K562 (cell line): ENCODE data around the gene TMEM132D. TPM values are rescaled to one million over a fixed set of nuclear protein-coding genes. Genes with fewer than 3 reads are reported as not detected.

Experiments used
- ATAC-seq: fragments of 200-7000 bp; cut with Tn5 transposase; 3 replicates; pipeline ENCODE4 v1.9.1; 2020; ENCODE audit warnings: moderate library complexity
- BruUV-seq: library from RNA; stranded (reverse); fragments of 400-500 nt; replicated peaks from 2 replicates; lab custom pipeline; 2021; lab: Mats Ljungman, UMichigan
- CTCF ChIA-PET: fragments of 300-600 bp; formaldehyde crosslinking; extraction: SDS; loops from one replicate; lab custom pipeline; 2021; ENCODE audit warnings: low intra/inter-chr PET ratio; lab: Yijun Ruan, JAX
- POLR2A ChIA-PET: fragments of 300-600, 350-650 bp; sonication (Branson Sonifier 250); formaldehyde crosslinking; extraction: SDS; loops from one replicate; lab custom pipeline; 2021; ENCODE audit warnings: antibody characterized with exemption, inconsistent platforms; lab: Yijun Ruan, JAX
- DNase-seq, 4 experiments: peaks; one replicate each; pipeline versions ENCODE4 v3.0.0 to v3.0.0-alpha.2; 2011 to 2018; ENCODE audit warnings: low spot score in 3 of 4, mixed read lengths in 3 of 4; ENCODE audit errors: extremely low read depth in 1 of 4
- FAIRE-seq: peaks from 2 replicates; lab custom pipeline; 2011; peaks lifted over from hg19 to GRCh38; lab: Jason Lieb, UNC
- H2AFZ ChIP-seq: 2 replicates; pipeline ENCODE4 v1.6.0; 2011; ENCODE audit warnings: low read depth, low read length, control low read depth, inconsistent platforms
- H3K27ac ChIP-seq: fragments of 200-600 bp; 3 replicates; pipeline ENCODE4 v1.8.0; 2011; ENCODE audit warnings: low read depth, mild to moderate bottlenecking, control low read depth, inconsistent platforms, low read length, moderate library complexity, mixed read lengths; ENCODE audit errors: extremely low read depth
- H3K27me3 ChIP-seq, 2 experiments: fragments of 300-600 bp in 1 of 2; 2 replicates in 1 of 2; 3 replicates in 1 of 2; pipeline versions ENCODE4 v1.6.0 to v1.8.0; 2011; ENCODE audit warnings: inconsistent platforms in 2 of 2, low read length in 2 of 2, mild to moderate bottlenecking in 1 of 2, mixed read lengths in 1 of 2, moderate library complexity in 1 of 2; ENCODE audit not compliant: control insufficient read depth in 2 of 2, insufficient read depth in 2 of 2
- H3K36me3 ChIP-seq: fragments of 300-600 bp; 3 replicates; pipeline ENCODE4 v1.8.0; 2011; ENCODE audit warnings: mild to moderate bottlenecking, low read length, inconsistent platforms; ENCODE audit not compliant: control insufficient read depth, insufficient read depth
- H3K4me1 ChIP-seq, 2 experiments: fragments of 200-600 bp in 1 of 2; replicated peaks in 1 of 2; 2 replicates in 1 of 2; 3 replicates in 1 of 2; pipeline versions ENCODE4 v1.5.1 to v1.8.0; 2011; ENCODE audit warnings: inconsistent platforms in 2 of 2, low read length in 2 of 2, mild to moderate bottlenecking in 1 of 2, mixed read lengths in 1 of 2, moderate library complexity in 1 of 2; ENCODE audit not compliant: control insufficient read depth in 2 of 2, insufficient read depth in 2 of 2
- H3K4me2 ChIP-seq: 2 replicates; pipeline ENCODE4 v1.6.1; 2011; ENCODE audit warnings: low read length, control low read depth, inconsistent platforms, mixed read lengths; ENCODE audit not compliant: insufficient read depth
- H3K4me3 ChIP-seq: fragments of 200-600 bp; sonication (generic), shearing (Covaris generic); 2 replicates; pipeline ENCODE4 v1.5.1; 2016; ENCODE audit warnings: control low read depth, inconsistent platforms
- H3K79me2 ChIP-seq: fragments of 200-600 bp; 3 replicates; pipeline ENCODE4 v1.8.0; 2011; ENCODE audit warnings: low read length, inconsistent platforms; ENCODE audit not compliant: control insufficient read depth, insufficient read depth
- H3K9ac ChIP-seq, 2 experiments: 2 replicates each; pipeline versions ENCODE4 v1.6.0 to v1.6.1; 2011; ENCODE audit warnings: low read depth in 2 of 2, low read length in 2 of 2, control low read depth in 1 of 2, inconsistent platforms in 1 of 2, mild to moderate bottlenecking in 1 of 2, mixed read lengths in 1 of 2; ENCODE audit not compliant: insufficient read depth in 1 of 2
- H3K9me1 ChIP-seq: one replicate; pipeline ENCODE4 v1.6.0; 2011; ENCODE audit warnings: inconsistent platforms, mild to moderate bottlenecking, low read length, moderate library complexity; ENCODE audit not compliant: control insufficient read depth, insufficient read depth
- H3K9me3 ChIP-seq: replicated peaks from 2 replicates; pipeline ENCODE4 v1.5.1; 2011; ENCODE audit warnings: low read depth, low read length, inconsistent platforms; ENCODE audit not compliant: control insufficient read depth, insufficient read depth
- H4K20me1 ChIP-seq: replicated peaks from 2 replicates; pipeline ENCODE4 v1.6.1; 2011; ENCODE audit warnings: low read length, inconsistent platforms, mixed read lengths; ENCODE audit not compliant: control insufficient read depth, insufficient read depth
- KAT2B ChIP-seq: IDR thresholded peaks from one replicate; pipeline ENCODE4 v1.6.1; 2012; ENCODE audit warnings: low read depth, mild to moderate bottlenecking, control low read depth, inconsistent platforms, low read length, moderate library complexity
- MITF ChIP-seq: IDR thresholded peaks from 2 replicates; pipeline ENCODE4 v1.6.1; 2014; ENCODE audit warnings: antibody characterized with exemption
- NCOA2 ChIP-seq, 2 experiments: fragments of 450-650 bp; IDR thresholded peaks; 2 replicates each; pipeline ENCODE4 v1.6.1; 2018; ENCODE audit warnings: mild to moderate bottlenecking in 2 of 2, moderate library complexity in 1 of 2; ENCODE audit not compliant: partially characterized antibody in 2 of 2
- RCOR1 ChIP-seq, 2 experiments: IDR thresholded peaks; 2 replicates each; pipeline ENCODE4 v1.6.1; 2012; ENCODE audit warnings: low read depth in 2 of 2, low read length in 2 of 2, borderline replicate concordance in 1 of 2, improper control_type of control experiment in 1 of 2
- SAP30 ChIP-seq: fragments of 200-600 bp; sonication (generic); IDR thresholded peaks from 2 replicates; pipeline ENCODE4 v1.6.1; 2012; ENCODE audit warnings: borderline replicate concordance, low read depth, mild to moderate bottlenecking, moderate library complexity, low read length, control low read depth, inconsistent platforms; ENCODE audit not compliant: insufficient read depth, poor library complexity, severe bottlenecking
- SMARCE1 ChIP-seq: fragments of 450-650 bp; IDR thresholded peaks from 2 replicates; pipeline ENCODE4 v1.7.1; 2016; ENCODE audit warnings: mild to moderate bottlenecking
- TEAD1 ChIP-seq, 2 experiments: fragments of 450-650 bp in 1 of 2; sonication (generic) in 1 of 2; formaldehyde crosslinking; IDR thresholded peaks; 2 replicates each; pipeline versions ENCODE4 v1.4.0 to v1.8.0; 2020 to 2022; ENCODE audit warnings: mild to moderate bottlenecking in 2 of 2, missing genetic modification reagents in 1 of 2
- ZNF280A ChIP-seq: fragments of 450-650 bp; IDR thresholded peaks from 2 replicates; pipeline ENCODE4 v1.6.1; 2018; ENCODE audit warnings: mild to moderate bottlenecking, low read depth; ENCODE audit not compliant: partially characterized antibody
- ZNF717 ChIP-seq: fragments of 250-450 bp; sonication (Bioruptor Pico); IDR thresholded peaks from 2 replicates; pipeline ENCODE4 v1.5.0; 2021
- WGBS: fragments of 100-300 bp; shearing (Covaris generic); methylation state at CpG from one replicate; pipeline ENCODE4 v1.1.6; 2016; ENCODE audit warnings: low coverage, mixed read lengths; ENCODE audit not compliant: insufficient coverage; ENCODE audit errors: missing lambda C conversion rate; 5-methylcytosine and 5-hydroxymethylcytosine counted together
- in situ Hi-C: fragments of 300-500 bp; cut with MboI; formaldehyde crosslinking; loops from 4 replicates; pipeline ENCODE4 v1.15.0; 2018; ENCODE audit warnings: inconsistent platforms, mixed read lengths
- intact Hi-C: fragments of 100-400 bp; cut with micrococcal nuclease; formaldehyde crosslinking; loops from 2 replicates; pipeline ENCODE4 v1.14.2; 2022
- polyA plus RNA-seq, 8 experiments: library from polyadenylated mRNA; depleted of rRNA in 4 of 8; stranded (reverse) in 5 of 8; unstranded in 3 of 8; fragments of >200 nt; fragmentation: Nextera tagmentation in 2 of 8; fragmentation: Illumina TruSeq in 1 of 8; extraction: Ambion mirVana in 2 of 8; extraction: Trizol in 1 of 8; gene quantifications; 2 replicates each; pipeline versions ENCODE4 v1.2.1 to v1.2.3, GENCODE V29; 2011 to 2014; ENCODE audit warnings: inconsistent platforms in 1 of 8, missing spikeins in 1 of 8
- total RNA-seq, 7 experiments: library from RNA; depleted of rRNA in 6 of 7; stranded (reverse); fragments of >200 nt in 6 of 7; fragmentation: Illumina TruSeq in 2 of 7; extraction: Trizol in 2 of 7; gene quantifications; 2 replicates each; pipeline versions ENCODE4 v1.2.1 to v1.2.3, GENCODE V29; 2011 to 2021; ENCODE audit warnings: low replicate concordance in 1 of 7

TMEM132D gene
- total and polyA plus RNA-seq, 9 of the 15 experiments (the other 6 are each of a cell fraction or from before 2014, with no cell fraction given): not detected

- no peaks in the 10 kb centered on the region for H4K20me1 ChIP-seq
- H3K9me1 ChIP-seq: no peaks in the 10 kb centered on the region
- H3K36me3 ChIP-seq: no peaks in the 10 kb centered on the region
- FAIRE-seq: no peak
- no peaks in the 10 kb centered on the region for H3K9me3 ChIP-seq
- H3K79me2 ChIP-seq: no peaks in the 10 kb centered on the region
- WGBS: 0% methylated on average over 7 of the region's 8 CpGs
- ChIA-PET POLR2A (no interaction called here), CTCF (no interaction called here)
- H3K9ac ChIP-seq: no peak overlapping the region
- no peak for ATAC-seq
- no peak overlapping the region for H3K27ac ChIP-seq
- DNase-seq: no peak
- in situ Hi-C loops: no loop called here
- no peak overlapping the region for H2AFZ ChIP-seq
- BruUV-seq: no TSS peak
- H3K4me3 ChIP-seq: no peak overlapping the region
- H3K27me3 ChIP-seq: no peaks in the 10 kb centered on the region
- intact Hi-C loops: no loop called here
- TF ChIP-seq ZNF280A: no peak
- H3K4me1 ChIP-seq: no peaks in the 10 kb centered on the region
- H3K4me2 ChIP-seq: no peak overlapping the region
Measured at GRCh38 chr12:129200576-129200975, 703.2 kb downstream of the TMEM132D start.

GRCh38 chr12:129196927-129197326 is 706.9 kb downstream of the TMEM132D start:
- ChIA-PET CTCF (no interaction called here), POLR2A (no interaction called here)
- WGBS: 0% methylated on average over 3 of the region's 3 CpGs
- H3K9ac ChIP-seq: no peak overlapping the region
- H3K4me1 ChIP-seq: no peaks in the 10 kb centered on the region
- no peak overlapping the region for H3K27ac ChIP-seq
- H3K79me2 ChIP-seq: no peaks in the 10 kb centered on the region
- H3K27me3 ChIP-seq: no peaks in the 10 kb centered on the region
- TF ChIP-seq SMARCE1: no peak
- no peak for TF ChIP-seq TEAD1 (CRISPR knock-in tag; IDR thresholded peaks at IDR 0.05)
- no peak for TF ChIP-seq KAT2B
- no peak for TF ChIP-seq RCOR1 (IDR thresholded peaks at IDR 0.05; ENCODE audit: borderline replicate concordance in 1 of 2, low read depth in 2 of 2, low read length in 2 of 2)
- TF ChIP-seq SAP30: no peak
- no peak for TF ChIP-seq ZNF717 (CRISPR knock-in tag)
- no peak for TF ChIP-seq MITF
- no peak for TF ChIP-seq NCOA2 (IDR thresholded peaks at IDR 0.05; ENCODE audit: partially characterized antibody in 2 of 2)
- no TSS peak for BruUV-seq
- H3K9me1 ChIP-seq: no peaks in the 10 kb centered on the region
- intact Hi-C loops: no loop called here
- in situ Hi-C loops: loop anchor here (25.0 kb wide), 1 partner anchor 715 kb away; the partner anchor contains the start of gene TMEM132D
- ATAC-seq (no peak), DNase-seq (no peak), FAIRE-seq (no peak)
- no peak overlapping the region for H3K4me2 ChIP-seq
- no peak overlapping the region for H2AFZ ChIP-seq
- no peaks in the 10 kb centered on the region for H3K9me3 ChIP-seq
- no peaks in the 10 kb centered on the region for H4K20me1 ChIP-seq
- H3K36me3 ChIP-seq: no peaks in the 10 kb centered on the region
- no peak overlapping the region for H3K4me3 ChIP-seq
